ENCODE results near the gene SCN8A. TPM values are rescaled to one million over a fixed set of nuclear protein-coding genes. Genes with fewer than 3 reads are reported as not detected.

The SCN8A gene
- total and polyA plus RNA-seq, 9 donors = 0.21 to 2.9 (median 1.5) TPM

GRCh38 chr12:51687614-51688013, 96.6 kb downstream of the SCN8A start:
- no peaks in the 10 kb centered on the region for H3K36me3 ChIP-seq
- DNase-seq = no peak
- 74 to 86% (median 83%) methylated on average over 3 of the region's 3 CpGs for WGBS, 3 donors
- intact Hi-C loops (cut with DNase I) = no loop called here
- H3K27me3 ChIP-seq = no peaks in the 10 kb centered on the region
- H3K9me3 ChIP-seq = no peaks in the 10 kb centered on the region
- TF ChIP-seq, protein P1, sequence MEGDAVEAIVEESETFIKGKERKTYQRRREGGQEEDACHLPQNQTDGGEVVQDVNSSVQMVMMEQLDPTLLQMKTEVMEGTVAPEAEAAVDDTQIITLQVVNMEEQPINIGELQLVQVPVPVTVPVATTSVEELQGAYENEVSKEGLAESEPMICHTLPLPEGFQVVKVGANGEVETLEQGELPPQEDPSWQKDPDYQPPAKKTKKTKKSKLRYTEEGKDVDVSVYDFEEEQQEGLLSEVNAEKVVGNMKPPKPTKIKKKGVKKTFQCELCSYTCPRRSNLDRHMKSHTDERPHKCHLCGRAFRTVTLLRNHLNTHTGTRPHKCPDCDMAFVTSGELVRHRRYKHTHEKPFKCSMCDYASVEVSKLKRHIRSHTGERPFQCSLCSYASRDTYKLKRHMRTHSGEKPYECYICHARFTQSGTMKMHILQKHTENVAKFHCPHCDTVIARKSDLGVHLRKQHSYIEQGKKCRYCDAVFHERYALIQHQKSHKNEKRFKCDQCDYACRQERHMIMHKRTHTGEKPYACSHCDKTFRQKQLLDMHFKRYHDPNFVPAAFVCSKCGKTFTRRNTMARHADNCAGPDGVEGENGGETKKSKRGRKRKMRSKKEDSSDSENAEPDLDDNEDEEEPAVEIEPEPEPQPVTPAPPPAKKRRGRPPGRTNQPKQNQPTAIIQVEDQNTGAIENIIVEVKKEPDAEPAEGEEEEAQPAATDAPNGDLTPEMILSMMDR (IDR thresholded peaks at IDR 0.05) = no peak
- TF ChIP-seq EP300 (IDR thresholded peaks at IDR 0.05) = no peak
- no peak for TF ChIP-seq POLR2A (IDR thresholded peaks at IDR 0.05)
- H3K27ac ChIP-seq = no peak overlapping the region
- H3K4me1 ChIP-seq (ENCODE audit: insufficient read depth) = no peaks in the 10 kb centered on the region
- no peak overlapping the region for H3K4me3 ChIP-seq

- Histone ChIP-seq H3K36me3 (no peaks in the 10 kb centered on the region), H3K27ac (no peak overlapping the region), H3K27me3 (no peaks in the 10 kb centered on the region), H3K9me3 (no peaks in the 10 kb centered on the region), H3K4me1 (ENCODE audit: insufficient read depth) (no peaks in the 10 kb centered on the region), H3K4me3 (no peak overlapping the region)
- WGBS, 3 donors = 90 to 95% (median 92%) methylated on average over 4 of the region's 4 CpGs
- intact Hi-C loops (cut with DNase I) = no loop called here
- no peak for DNase-seq
- TF ChIP-seq, protein P1 (IDR thresholded peaks at IDR 0.05) = no peak
- TF ChIP-seq EP300 (IDR thresholded peaks at IDR 0.05) = no peak
- TF ChIP-seq POLR2A (IDR thresholded peaks at IDR 0.05) = no peak
Observed at GRCh38 chr12:51689983-51690382, 99.0 kb downstream of the SCN8A start.

GRCh38 chr12:51692016-51692415, 101.0 kb downstream of the SCN8A start:
- H3K27ac ChIP-seq = no peak overlapping the region
- WGBS, 3 donors = 78 to 86% (median 84%) methylated on average over 2 of the region's 2 CpGs

GRCh38 chr12:51693569-51693968, 102.5 kb downstream of the SCN8A start:
- Histone ChIP-seq H3K9me3 (no peaks in the 10 kb centered on the region), H3K36me3 (no peaks in the 10 kb centered on the region), H3K27ac (no peak overlapping the region), H3K4me1 (ENCODE audit: insufficient read depth) (no peaks in the 10 kb centered on the region), H3K27me3 (no peaks in the 10 kb centered on the region), H3K4me3 (no peak overlapping the region)
- TF ChIP-seq EP300 (IDR thresholded peaks at IDR 0.05) (no peak), POLR2A (IDR thresholded peaks at IDR 0.05) (no peak)
- TF ChIP-seq, protein P1 (IDR thresholded peaks at IDR 0.05) = no peak
- DNase-seq = no peak
- intact Hi-C loops (cut with DNase I) = no loop called here
- 91 to 96% (median 92%) methylated on average over 4 of the region's 4 CpGs for WGBS, 3 donors

More at GRCh38 chr12:51692016-51692415, 101.0 kb downstream of the SCN8A start:
- intact Hi-C loops (cut with DNase I) = no loop called here
- DNase-seq = no peak
- TF ChIP-seq EP300 (IDR thresholded peaks at IDR 0.05) = no peak
- TF ChIP-seq, protein P1 (IDR thresholded peaks at IDR 0.05) = no peak
- no peak for TF ChIP-seq POLR2A (IDR thresholded peaks at IDR 0.05)
- Histone ChIP-seq H3K4me1 (ENCODE audit: insufficient read depth) (no peaks in the 10 kb centered on the region), H3K36me3 (no peaks in the 10 kb centered on the region), H3K9me3 (no peaks in the 10 kb centered on the region), H3K27me3 (no peaks in the 10 kb centered on the region), H3K4me3 (no peak overlapping the region)

All from ovary (tissue), 9 donors.